Fibroblast of mammary gland (primary cell): Measurements from ENCODE around the gene MYL1.

Experiments
- DNase-seq: peaks from one replicate; pipeline ENCODE4 v3.0.0-alpha.2; 2010; ENCODE audit warnings: low read depth
- H3K4me3 ChIP-seq: 2 replicates; pipeline ENCODE4 v1.5.1; 2011; ENCODE audit warnings: low read depth, mild to moderate bottlenecking, low read length, moderate library complexity; ENCODE audit not compliant: control insufficient read depth
- TF ChIP-seq, protein P1 (sequence below): conservative IDR thresholded peaks from 2 replicates; pipeline ENCODE4 v1.5.1; 2011; ENCODE audit warnings: low read depth, low read length, inconsistent platforms; ENCODE audit not compliant: control insufficient read depth, insufficient read depth

MYL1 gene

DNA sequence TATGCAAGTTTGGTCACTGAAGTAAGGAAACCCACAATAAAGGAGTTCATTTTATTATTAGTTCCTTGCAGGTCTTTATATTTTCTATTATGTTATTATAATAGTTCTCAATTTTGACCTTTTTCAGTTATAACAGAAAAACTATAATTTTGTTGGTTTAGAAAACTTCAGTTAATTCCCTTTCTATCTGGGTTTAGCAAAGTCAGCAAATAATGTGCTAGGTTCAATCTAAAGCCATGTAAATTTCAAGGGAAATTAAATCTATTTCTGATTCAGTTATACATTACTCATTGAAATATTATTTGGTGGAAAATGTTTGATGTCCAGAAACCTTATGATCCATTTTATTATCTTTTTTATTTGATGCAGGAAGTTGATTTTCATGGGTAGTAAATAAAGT lies 43.7 kb downstream of the MYL1 start:
- no peak for DNase-seq
- no peak overlapping the region for H3K4me3 ChIP-seq
- TF ChIP-seq, protein P1, sequence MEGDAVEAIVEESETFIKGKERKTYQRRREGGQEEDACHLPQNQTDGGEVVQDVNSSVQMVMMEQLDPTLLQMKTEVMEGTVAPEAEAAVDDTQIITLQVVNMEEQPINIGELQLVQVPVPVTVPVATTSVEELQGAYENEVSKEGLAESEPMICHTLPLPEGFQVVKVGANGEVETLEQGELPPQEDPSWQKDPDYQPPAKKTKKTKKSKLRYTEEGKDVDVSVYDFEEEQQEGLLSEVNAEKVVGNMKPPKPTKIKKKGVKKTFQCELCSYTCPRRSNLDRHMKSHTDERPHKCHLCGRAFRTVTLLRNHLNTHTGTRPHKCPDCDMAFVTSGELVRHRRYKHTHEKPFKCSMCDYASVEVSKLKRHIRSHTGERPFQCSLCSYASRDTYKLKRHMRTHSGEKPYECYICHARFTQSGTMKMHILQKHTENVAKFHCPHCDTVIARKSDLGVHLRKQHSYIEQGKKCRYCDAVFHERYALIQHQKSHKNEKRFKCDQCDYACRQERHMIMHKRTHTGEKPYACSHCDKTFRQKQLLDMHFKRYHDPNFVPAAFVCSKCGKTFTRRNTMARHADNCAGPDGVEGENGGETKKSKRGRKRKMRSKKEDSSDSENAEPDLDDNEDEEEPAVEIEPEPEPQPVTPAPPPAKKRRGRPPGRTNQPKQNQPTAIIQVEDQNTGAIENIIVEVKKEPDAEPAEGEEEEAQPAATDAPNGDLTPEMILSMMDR, result no peak

DNA sequence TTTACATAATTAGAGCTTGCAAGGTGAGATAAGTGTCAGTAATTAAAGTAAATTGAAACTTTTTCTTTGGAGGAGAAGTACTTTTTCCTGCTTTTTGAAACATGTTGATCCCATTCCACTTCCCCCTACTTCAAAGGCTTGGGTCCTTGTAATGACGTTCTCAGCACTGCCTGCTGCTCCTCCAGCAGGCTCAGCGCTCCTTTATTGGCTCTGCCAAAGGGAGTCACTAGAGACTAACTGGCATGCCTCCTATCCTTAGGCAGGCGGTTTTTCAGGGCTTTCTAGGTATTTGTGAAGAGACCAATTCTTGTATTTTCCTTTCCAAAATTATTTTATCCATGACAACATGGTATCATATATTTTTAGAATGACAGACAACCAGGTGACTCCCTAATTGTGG lies 45.8 kb downstream of the MYL1 start:
- TF ChIP-seq, protein P1, result no peak
- no peak overlapping the region for H3K4me3 ChIP-seq
- no peak for DNase-seq

DNA sequence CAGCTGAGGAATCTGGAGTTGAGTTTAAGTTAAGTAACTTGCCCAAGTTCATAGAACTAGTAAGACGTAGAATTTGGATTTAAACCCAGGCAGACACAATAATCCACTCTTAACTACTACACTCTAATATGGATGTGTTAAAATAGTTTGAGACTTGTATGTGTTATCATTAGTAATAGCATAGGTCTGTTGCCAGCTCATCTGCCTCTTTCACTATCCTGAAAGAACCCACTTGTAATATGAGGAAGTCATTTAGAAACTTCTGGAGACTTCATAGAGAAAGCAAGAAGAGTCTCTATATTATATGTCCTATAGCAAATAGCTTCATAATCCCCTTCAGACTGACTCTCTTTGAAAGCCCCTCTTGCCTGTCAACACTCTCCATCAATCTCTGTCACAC lies 46.7 kb downstream of the MYL1 start:
- H3K4me3 ChIP-seq, result no peak overlapping the region
- no peak for DNase-seq
- TF ChIP-seq, protein P1, result no peak

DNA sequence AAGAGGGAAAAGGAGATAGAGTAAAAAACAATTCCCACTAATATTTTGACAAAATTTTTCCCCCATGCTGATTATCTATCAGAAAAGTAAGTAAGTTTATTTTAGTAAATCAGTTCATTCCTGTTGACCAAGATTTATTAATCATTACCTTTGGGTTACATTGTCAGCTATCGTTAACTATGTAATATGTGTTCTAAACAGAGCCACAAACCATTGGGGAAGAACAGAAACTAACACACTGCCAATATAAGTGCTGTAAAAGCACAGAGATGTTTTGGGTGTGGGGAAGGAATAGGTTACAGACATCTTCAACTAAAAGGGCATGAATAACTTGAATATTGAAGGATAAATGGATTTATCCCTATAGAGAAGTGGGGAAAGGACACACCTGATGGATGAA lies 47.3 kb downstream of the MYL1 start:
- TF ChIP-seq, protein P1, result no peak
- H3K4me3 ChIP-seq, result no peak overlapping the region
- DNase-seq, result no peak

DNA sequence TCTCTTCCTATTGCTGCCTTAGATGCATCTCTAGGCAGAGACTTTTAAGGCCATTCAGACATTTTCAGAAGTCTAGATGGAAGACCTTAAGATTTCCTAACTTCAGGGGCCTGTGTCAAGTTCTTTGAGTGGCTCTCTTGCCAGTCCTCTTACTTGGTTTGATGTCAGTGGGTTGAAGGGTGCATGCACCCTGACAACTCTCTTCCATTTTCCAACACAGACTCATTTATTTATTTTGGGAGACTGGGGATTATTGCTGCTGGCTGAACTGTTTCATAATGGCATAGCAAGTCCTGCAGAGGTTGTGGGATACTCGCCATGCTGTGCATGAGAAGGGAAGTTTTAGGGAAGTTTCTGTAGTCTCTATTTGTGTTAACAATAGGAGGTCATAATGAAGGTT lies 50.7 kb downstream of the MYL1 start:
- H3K4me3 ChIP-seq, result no peak overlapping the region
- TF ChIP-seq, protein P1, result no peak
- no peak for DNase-seq

DNA sequence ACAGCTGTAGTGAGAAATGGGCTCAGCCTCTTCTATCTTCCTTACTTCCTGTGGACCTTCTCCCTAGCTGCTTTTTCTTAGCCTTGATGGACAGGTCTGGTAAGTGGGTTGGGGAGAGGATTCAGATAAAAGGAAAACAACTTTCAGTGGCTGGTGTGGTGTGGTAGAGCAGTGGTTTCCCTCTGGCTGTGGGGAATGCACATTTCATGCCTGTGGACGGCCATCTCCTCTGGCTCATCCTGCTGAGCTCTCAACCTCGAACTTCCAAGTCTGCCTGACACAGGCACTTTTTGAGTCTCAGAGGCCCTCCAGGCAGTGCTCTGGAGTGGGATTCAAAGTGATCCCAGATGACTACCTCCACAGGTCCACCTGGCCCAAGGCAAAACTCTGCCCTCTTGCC lies 51.1 kb downstream of the MYL1 start:
- TF ChIP-seq, protein P1, result no peak
- no peak overlapping the region for H3K4me3 ChIP-seq
- DNase-seq, result no peak

DNA sequence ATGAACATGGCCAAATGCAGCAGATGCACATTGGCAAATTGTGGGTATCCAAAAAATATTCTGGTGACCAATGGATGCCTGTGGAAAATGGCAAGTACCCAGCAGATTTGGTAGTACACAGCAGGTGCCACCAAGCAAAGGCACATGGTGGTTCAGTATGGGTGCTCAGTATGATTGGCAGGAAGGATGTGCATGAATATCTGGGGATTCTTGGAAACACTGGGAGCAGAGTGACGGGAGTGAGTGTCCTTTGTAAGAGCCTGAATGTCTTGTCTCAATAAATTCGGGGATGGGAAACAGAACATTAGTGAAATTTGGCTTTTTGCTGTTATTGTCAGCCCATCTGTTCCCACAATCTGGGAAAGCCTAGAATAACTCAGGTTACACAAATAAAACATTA lies 52.9 kb downstream of the MYL1 start:
- TF ChIP-seq, protein P1, result no peak
- DNase-seq, result no peak
- H3K4me3 ChIP-seq, result no peak overlapping the region
